Ureter (tissue), 1 donor: ENCODE results near the gene PLCH2. TPM values are rescaled to one million over a fixed set of nuclear protein-coding genes. Genes with fewer than 3 reads are reported as not detected.
"Not testable (repeated sequence)": the region's sequence is repeated elsewhere in the genome, so short reads cannot be mapped to it uniquely, and the experiment has no call there.

Source experiments
- DNase-seq: peaks from one replicate; pipeline ENCODE4 v3.0.0-alpha.2; 2020; ENCODE audit warnings: low spot score
- total RNA-seq: library from RNA; stranded (reverse); gene quantifications from one replicate; pipeline ENCODE4 v1.2.4, GENCODE V29; 2023
- donor health status: DM: yes; HTN: yes; CAD: no.

PLCH2 gene
- total RNA-seq, 1 donor from 2014 or later: 90.0 TPM

DNA sequence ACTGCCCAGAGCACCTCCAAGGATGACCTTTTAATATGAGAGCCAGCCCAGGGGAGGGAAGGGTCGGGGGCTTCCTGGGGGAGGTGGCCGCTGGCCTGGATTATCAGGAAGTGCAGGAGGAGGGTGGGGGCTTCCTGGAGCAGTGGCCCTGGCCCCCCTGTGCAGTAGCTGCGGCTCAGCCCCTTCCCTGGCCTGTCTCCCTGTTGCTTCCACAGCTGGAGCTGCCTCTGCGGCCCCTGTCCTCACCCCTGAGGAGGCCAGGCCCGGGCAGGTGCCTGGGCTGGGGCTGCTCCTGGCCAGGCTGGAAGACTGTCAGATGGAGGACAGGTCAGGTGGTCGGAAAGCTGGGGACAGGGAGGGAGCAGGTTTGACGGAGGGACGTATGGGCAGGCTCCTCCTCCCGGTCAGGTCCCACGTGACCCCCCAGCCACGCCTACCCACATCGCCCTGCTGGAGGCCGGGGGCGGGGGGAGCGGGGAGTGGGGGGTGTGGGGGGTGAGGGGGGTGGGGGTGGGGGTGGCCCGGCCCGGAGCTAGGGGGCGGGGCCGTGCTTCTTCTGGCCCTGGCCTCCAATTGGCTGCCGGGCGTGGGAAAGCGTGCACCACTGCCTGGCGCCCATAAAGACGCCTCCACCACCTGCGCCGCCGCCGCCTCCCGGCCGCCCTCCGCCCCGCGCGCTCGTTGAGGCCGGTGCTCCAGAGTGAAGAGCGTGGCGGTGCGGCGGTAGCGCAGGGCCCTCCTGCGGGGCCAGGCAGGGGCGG lies 69.8 kb downstream of the PLCH2 start:
- peak; percentile 93 for DNase-seq

- peak; percentile 93 for DNase-seq
Observed at GRCh38 chr1:2546515-2547209, 70.6 kb downstream of the PLCH2 start.

- no peak for DNase-seq
Observed at GRCh38 chr1:2547210-2548067, 71.3 kb downstream of the PLCH2 start.

- DNase-seq: peak; percentile 92
Observed at GRCh38 chr1:2548068-2548589, 72.0 kb downstream of the PLCH2 start.

GRCh38 chr1:2549367-2550029 lies 73.4 kb downstream of the PLCH2 start:
- not testable (repeated sequence) for DNase-seq

GRCh38 chr1:2550309-2550861 lies 74.3 kb downstream of the PLCH2 start:
- DNase-seq: not testable (repeated sequence)

GRCh38 chr1:2551544-2551943 lies 75.5 kb downstream of the PLCH2 start:
- DNase-seq: not testable (repeated sequence)

DNA sequence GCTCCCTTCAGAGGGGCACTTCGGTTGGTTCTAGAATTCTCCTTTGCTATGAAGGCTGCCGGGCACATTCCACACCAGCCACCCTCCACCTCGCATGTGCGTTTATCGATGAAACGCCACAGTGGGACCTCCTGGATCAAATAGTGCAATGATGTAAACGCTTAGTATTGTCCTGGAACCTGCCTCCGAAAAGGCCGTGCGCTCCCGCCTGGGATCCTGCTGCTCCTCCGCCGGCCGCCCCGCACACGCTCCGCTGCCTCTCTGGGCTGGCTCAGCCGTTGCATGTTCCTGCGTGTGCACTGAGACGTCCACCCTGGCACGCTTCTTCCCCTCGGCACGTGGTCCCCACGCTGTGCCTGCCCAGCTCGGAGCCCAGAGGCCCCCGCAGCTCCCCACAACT lies 76.1 kb downstream of the PLCH2 start:
- no peak for DNase-seq

GRCh38 chr1:2553076-2553475 lies 77.0 kb downstream of the PLCH2 start:
- DNase-seq: not testable (repeated sequence)

DNA sequence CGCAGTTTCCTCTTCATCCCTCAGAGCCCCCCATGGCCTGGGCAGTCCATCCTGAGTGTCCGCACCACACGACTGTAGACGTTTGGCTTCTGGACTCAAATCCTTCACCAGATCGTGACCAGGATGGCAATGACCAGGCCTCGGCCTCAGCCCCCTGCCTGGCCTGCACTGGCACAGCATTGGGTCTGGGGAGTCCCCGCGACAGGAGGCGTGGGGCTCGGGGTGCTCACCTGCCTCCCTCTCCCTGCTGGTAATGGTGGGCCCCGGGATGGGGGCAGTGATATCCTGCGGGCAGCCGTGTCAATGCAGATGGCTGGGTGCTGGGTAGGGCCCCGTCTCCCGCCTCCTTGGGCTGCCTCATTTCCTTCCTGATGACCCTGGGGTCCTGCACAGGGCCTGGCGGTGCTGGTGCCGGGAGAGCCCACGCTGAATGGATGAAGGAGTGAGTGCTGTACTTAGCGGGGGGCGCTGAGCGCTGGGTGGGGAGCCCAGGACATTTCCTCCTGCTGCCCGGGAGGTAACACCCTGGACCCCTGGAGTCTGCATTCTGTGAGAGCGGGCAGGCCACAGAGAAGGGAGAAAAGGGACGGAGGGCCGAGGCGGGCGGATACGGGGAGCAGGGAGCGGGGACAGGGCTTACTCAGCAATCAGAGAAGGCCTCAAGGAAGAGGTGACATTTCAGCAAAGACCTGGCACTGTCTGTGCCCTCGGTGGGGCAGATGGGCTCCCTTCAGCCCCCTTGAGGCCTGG lies 78.0 kb downstream of the PLCH2 start:
- DNase-seq: no peak

DNA sequence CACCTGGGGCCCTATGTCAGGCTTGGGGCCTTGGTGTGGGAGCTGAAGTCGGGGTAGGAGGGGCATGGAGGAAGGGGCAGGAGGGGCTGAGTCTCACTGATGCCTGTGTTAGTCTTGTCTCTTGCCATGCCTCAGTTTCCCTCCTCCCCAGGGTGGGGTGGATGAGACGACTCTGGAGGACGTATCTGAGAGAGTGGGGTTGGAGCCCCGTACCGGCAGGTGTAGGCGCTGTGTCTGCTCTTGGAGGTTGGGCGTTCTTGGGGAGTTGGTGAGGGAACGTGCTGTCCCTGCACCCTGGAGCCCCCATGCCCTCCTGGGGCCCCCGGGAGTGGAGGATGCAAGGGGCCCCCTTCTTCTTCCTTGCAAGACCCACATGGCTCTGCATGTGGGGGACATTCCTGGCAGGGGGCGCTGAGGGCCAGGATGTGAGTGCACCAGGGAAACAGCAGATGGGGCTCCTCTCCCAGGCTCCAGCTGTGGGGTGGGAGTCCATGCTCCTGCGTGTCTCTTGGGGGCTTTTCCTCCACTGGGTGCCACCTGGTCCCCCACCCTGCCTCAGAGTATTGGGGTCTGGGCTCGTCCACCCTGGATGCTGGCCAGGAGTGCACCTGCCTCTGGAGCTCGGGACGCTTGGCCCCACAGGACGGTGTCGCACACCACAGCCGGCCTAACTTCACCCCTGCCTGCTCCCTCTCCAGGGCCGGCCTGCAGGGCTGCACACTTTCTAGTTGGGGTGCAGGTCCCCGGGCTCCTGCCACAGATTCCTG lies 78.7 kb downstream of the PLCH2 start:
- DNase-seq: no peak

Other genes starting within 250 kb of the PLCH2 start
- gene SKI, start 248.0 kb upstream of the PLCH2 start, total RNA-seq: 77.5 TPM
- 19.0 TPM for gene MORN1, start 84.7 kb upstream of the PLCH2 start, total RNA-seq
- gene RER1, start 84.4 kb upstream of the PLCH2 start, total RNA-seq: 141 TPM
- 30.7 TPM for gene PEX10, start 63.7 kb upstream of the PLCH2 start, total RNA-seq
- gene PANK4, start 50.3 kb downstream of the PLCH2 start, total RNA-seq: 29.9 TPM
- gene HES5, start 54.0 kb downstream of the PLCH2 start, total RNA-seq: 0.57 TPM
- 160 TPM for gene TNFRSF14, start 80.1 kb downstream of the PLCH2 start, total RNA-seq
- gene PRXL2B, start 110.5 kb downstream of the PLCH2 start, total RNA-seq: 37.1 TPM
- gene MMEL1, start 156.7 kb downstream of the PLCH2 start, total RNA-seq: 18.1 TPM